MM.1S (cell line): Measurements from ENCODE around the gene WASL.

ENCODE experiments used
- CTCF ChIP-seq: fragments of 300-600 bp; sonication (generic); IDR thresholded peaks from 2 replicates; pipeline ENCODE4 v1.5.1; 2016; ENCODE audit warnings: antibody characterized with exemption, low read length, mixed read lengths
- EZH2 ChIP-seq: fragments of 300-600 bp; sonication (generic); optimal IDR thresholded peaks from 2 replicates; pipeline ENCODE3; 2017; ENCODE audit warnings: low read depth, mild to moderate bottlenecking, antibody characterized with exemption, low read length, mixed read lengths

DNA sequence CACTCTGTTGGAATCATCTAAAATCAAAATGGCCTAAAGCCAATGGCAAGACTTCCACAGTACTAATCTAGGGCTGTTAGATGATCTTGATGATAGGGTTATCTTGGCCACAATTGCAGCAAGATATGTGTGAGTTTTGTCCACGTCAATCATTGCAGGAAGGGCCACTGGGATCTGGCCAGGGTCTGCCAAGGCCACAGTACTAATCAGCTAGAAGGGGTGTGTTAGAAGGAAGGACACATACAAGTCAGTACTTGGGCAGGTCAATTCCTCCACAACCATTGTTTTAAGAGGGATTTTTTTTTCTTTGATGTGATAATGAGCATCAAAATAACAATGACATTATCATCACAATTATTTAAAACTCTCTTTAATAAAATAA is 91.5 kb downstream of the WASL start:
- no peak for TF ChIP-seq CTCF
- no peak for TF ChIP-seq EZH2
